Stimulated activated CD4-positive, alpha-beta T cell treated with anti-CD3 and anti-CD28 coated beads, Interleukin-12 subunit alpha, Interleukin-12 subunit beta, amount 100 ng/mL, for 4 hours (primary cell): ENCODE data around the gene MMEL1.
A peak's percentile ranks its signal among the peaks of the same experiment; 100 is the strongest.

ENCODE experiments used
- DNase-seq: peaks from one replicate; pipeline ENCODE4 v3.0.0-alpha.2; 2020

Gene MMEL1

DNA sequence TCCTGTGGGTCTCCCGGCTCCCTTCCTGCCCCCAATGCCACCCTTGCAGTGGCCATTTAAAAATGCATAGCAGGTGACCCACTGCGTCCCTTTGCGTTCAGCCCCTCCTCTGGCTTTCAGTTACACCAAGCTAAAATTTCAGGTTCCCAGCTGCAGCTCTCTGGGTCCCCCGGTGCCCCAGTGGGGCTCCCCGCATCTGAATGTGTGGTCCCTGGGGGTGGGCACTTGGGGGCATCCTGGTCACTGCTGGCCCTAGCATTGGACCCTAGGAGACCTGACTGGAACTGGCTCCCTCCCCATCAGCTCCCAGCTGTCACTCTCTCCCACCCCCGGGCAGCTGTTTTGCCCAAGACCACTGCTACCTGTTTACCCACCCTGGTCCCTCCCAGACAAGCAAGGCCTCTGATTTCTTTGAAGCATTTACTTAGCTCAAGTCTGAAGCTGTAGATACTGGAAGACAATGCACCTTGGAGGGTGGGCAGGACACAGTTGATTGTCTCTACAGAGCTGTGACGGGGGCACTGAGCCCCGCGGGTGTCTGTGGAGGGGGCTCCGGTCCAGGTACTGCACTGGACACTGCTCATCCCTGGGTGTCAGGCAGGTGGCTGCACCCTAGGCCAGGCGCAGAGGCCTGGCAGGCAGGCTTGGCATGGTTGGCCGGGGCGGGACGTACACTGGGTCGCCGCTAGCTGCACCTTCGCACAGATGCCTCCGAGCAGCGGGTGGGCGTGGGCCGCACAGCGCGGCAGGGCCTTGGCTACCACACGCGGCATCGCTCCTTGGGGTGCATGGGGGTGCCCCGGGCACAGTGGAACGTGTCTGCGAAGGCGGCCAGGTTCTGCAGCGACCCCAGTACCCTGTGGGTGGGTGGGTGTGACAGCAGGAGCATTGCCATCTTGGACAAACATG lies 42.3 kb downstream of the MMEL1 start:
- DNase-seq = no peak

DNA sequence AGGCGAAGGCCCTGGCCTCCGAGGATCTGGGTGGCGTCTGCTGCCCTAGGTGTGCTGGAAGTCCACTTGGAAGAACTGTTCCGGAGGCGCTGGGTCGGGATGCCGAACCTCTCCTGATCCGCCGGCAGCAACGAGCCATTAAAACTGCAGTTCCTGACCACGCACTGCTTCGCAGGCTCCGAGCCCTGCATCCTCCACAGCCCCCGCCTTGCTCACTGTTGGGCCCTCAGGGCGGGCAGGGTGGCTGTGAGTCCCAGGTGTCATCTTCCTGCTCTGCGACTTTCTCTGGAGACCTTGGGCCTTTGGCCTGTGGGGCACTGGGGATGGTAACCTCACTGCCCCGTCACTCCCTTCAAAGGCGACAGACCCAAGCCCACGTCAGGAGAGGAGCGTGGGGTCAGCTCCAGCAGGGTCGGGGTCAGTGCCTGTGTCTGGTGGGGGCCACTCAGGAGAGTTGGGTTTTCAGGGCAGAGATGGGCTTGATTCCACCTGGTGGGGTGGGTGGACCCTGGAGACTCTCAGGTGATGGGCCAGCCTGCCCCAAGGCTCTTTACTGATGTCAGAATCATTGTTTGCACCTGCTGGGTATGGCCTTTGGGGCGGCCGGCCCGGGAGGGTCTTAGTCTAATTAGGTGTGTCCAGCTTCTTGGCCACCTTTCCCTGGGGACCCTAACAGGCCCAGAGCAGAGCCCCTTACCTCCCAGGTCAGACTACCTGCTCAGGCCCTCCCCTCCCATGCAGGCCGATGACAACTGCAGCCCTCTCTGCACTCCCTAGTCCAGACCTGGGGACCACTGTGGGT lies 43.2 kb downstream of the MMEL1 start:
- DNase-seq = no peak

DNA sequence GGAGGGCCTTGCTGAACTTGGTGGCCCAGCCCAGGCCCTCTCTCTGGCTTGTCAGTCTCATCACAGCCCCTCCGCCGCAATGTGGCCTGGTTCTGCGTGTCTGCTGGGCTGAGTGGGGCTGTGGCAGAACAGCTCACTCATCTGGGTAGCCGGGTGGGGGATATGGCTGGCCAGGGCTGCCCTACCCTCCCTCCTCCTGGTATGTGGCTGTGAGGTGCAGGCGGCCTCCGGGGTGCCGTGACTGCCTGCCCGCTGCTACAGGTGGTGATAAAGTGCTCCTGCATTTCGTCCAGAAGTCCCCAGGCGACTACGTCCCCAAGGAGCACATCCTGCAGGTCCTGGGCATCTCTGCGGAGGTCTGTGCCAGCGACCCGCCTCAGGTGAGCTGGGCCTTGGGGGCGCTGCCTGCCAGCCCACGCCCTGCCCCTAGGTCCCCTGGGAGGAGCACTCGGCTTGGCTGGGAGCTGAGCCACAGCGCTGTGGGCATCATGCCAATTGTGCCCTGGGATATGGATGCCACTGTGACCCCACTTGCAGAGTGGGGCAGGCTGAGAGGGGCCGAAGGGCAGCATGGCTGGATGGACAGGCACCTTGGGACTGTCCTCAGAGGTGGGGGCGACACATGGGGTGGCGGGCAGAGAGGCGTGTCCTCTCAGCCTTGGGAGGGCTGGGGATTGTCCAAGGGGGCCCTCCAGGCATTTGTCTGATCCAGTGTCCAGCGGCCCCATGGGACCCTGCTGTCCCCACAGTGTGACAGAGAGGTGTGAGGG lies 44.0 kb downstream of the MMEL1 start:
- no peak for DNase-seq

DNA sequence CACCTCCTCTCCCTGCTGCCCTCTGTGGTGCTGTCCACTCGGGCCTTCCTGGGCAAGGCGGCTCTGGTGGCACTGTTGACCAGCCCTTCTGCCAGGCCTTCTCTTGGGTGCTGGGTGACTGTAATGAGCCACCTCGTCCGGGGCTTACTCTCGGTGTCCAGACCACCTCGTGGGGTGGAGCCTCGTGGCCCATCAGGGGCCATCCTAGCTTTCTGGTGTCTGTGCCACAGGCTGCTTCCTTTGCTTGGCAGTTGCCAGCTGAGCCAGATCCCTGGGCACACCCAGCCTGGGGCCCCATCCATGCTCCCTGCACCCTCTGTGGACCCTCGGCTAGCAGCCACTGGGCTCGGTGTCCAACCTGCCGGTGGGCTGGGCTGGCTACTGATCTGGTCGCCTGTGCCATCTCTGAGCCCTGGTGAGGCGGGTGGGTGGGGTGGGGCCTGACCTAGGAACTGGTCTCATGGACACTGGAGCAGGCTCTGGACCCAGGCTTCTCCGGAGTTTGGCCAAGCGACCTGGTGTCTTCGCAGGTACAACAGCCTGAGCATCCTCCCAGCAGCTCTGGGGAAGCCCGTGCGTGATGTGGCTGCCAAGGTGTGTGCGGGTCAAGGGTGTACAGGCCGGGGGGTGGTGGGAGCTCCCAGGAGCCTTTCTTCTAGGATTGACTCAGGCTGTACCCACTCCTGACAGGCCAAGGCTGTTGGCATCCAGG lies 44.8 kb downstream of the MMEL1 start:
- DNase-seq = no peak

DNA sequence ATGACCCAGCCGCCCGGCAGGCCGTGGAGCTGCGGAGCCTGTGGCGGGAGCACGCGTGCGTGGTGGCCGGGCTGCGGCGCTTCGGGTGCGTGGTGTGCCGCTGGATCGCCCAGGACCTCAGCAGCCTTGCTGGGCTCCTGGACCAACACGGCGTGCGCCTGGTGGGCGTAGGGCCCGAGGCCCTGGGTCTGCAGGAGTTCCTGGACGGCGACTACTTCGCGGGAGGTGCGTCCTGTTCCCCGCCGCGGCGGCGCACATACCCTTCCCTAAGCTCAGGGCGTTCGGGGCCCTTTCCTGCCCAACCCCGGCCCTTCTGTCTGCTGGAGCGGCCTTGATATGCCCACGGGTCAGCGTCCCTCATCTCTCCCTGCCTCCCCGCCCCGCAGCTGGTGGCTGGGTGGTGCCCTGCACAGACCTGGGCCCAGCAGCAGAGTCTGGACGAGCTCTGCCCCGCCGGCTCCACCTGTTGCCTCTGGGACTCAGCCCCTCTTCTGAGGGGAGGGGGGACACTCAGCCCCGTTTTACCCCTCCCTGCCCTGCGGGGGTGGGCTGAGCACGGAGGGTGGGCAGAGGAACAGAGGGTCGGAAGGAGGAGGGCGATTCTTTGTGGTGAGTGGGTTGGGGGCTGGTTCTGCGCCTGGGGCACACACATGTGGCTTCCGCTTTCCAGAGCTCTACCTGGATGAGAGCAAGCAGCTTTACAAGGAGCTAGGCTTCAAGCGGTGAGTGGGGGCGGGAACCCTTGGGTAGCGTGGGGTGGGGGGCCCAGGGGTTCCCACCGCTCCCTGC lies 45.6 kb downstream of the MMEL1 start:
- no peak for DNase-seq

DNA sequence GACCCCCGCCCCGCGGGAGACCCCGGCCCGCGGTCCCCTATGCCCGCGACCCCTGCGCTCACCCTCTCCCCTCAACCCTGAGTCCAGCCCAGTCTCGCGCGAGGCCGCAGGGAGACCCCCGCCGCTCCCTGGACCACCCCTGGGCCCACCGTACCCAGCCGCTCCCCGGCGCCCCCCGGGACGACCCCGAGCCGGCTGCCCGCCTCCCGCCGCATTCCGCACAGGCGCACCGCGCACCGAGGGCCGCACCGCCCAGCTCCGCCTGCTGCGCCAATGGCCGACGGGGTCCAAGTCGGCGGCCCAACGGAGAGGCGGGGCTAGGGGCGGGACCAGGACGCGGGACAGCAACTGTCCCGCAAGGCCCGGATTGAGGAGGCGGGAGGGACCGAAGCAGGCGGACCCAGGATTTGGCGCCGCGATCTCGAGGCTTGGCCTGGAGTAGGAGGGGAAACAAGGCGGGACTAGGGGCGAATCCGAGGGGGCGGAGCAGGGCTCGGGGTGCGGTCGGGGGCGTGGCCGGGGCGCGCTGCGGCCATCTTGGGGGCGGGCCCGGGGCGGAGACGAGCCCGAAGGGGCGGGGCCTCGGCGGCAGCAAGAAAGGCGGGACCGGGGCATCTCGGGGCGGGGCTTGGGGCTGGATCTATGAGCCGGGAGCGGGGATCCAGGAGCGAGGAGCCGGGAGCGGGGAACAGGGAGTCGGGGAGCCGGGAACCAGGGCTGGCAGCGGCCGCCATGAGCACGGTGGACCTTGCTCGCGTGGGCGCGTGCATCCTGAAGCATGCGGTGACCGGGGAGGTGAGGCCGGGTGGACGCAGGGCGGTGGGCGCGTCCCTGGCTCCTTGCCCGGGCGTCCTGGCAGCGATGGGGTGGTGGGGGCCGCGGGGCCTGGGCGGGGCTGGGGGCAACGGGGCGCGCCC lies 46.4 kb downstream of the MMEL1 start, which contains the start of gene PRXL2B:
TSS of gene PRXL2B (plus strand) at position 624 of the 917 bp plus-strand sequence. CDS start at position 733, 109 bp downstream.
- peak; percentile 99 for DNase-seq

DNA sequence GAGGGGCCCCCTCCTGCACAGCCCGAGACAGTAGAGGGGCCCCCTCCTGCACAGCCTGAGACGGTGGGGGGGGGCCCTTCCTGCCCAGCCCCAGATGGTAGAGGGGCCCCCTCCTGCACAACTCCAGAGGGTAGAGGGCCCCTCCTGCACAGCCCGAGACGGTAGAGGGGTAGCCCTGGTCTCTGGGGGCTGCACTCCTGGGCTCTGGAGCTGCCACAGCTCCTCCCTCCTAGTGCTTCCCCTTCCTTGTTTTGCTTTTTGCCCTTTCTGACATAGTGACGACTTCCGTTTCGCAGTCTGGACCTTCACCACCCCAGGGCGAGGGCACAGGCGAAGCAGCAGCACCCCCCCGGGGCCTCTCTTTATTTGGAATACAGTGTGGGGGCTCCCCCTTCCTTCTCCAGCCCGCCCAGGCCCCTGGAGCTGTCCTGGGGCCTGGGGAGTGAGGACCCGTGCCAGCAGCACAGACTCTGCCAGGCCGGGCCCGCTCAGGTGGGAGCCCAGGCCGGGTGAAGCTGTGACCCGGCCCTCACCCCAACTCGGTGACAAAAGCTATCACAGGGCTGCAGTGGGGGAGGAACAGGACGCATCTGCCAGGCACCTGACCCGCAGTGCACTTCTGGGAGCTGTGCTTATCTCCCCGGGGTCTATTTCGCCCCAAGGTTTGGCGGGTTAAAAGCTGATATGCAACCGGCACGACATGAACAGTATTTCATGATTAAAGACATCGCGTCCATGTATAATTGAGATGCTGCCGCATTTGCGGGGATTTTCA lies 47.3 kb downstream of the MMEL1 start:
- peak; percentile 56 for DNase-seq

DNA sequence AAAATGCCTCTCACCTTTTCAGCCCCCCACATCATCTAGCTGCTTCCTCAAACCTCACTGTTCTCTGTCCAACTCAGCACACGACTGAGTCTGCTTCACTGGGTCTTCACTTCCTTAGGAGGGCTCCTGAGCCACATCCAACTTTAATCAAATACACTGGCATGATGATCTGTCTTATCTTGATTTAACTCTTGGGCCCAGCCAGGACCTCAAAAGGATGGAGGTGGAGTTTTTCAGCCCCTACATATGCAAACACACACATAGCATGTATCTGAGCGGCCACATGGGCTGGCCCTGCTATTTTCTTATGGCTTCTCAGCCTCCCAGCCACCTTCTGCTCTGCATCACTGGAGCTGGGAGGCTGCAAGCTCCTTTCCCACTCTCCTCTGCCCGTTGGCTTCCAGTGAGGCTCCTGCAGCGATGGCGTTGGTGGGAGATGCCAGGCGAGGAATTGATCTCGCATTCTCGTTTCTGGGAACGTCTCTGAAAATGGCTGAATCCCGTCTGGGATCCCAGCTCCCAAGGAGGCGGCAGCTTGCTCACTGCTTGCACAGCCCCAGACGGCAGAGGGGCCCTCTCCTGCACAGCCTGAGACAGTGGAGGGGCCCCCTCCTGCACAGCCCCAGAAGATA lies 48.0 kb downstream of the MMEL1 start:
- no peak for DNase-seq

DNA sequence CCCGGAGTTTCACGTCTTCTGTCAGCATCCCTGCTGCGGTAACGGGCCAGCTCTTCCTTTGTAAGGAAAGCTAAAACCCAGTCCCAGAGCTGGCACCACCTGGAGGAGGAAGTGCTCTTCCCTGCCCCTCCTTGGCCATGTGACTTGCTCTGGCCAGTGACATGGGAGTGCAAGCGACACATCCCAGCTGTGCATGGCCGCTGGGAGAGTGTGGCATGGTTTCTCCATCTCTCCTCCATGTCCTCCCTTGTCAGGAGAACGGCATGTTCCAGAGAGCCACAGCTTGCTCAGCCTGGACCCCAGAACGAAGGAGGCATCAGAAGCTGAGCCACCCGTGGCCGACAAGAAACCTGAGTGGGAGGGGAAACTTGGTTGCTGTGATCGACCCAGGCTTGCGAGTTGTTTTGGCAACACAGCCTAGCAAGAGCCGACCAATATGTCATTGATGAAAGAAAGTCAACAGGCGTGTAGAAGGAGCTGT lies 48.9 kb downstream of the MMEL1 start:
- DNase-seq = no peak

DNA sequence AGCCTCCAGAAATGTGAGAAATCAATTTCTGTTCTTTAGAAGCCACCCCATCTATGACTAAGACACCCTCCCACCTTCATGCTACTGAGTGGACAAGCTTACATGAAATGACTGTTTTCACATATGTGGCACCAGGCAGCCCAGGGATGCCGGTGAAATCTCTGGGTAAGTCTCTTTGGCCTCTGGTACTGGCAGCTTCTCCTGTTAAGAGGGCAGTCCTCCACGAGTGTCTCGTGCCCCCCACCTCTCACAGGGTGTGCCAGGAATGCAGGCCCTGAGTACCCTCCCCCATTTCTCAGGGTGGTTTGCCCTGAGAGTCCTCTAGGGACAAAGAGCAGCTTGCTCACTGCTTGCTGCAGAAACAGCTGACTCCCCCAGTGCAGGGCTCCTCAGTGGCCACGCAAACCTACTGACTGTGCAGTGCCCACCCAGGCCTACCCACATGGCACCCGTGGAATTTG lies 49.5 kb downstream of the MMEL1 start:
- DNase-seq = no peak

DNA sequence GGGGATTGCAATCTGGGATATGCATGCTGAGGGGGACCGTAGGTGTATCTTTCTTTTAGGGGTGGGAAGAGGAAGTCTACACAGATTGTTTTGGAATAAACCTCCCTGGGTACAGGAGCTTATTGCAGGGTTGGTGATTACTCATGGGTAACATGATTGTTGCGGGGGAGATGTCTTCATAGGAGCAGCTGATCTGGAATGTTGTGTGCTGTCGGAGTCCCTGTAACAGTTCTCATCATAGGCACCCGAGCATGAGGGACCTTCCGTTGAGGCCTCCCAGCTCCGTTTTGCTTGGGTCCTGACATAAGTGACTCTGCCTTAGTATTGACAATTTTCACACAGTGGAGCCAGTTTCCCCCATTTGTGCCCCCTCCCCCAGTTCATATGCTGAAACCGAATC lies 50.4 kb downstream of the MMEL1 start:
- DNase-seq = no peak

DNA sequence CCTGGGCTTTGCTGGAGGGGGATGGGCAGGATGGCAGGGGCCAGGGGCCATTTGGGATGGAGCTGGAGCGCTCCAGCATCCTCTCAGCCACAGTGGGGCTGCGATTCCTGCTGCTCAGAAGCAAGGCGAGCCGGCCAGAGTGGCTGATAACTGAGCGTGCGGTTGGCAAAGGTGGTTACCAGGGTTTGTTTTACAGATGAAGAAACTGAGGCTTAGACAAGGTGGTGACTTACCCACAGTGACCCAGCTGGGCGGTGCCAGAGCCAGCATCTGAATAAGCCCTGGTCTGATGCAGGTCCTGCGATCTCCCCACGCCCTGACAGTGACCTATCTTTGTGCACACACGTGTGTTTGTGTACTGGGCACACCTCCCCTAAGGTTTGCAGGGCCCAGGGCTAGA lies 52.1 kb downstream of the MMEL1 start:
- DNase-seq = no peak

DNA sequence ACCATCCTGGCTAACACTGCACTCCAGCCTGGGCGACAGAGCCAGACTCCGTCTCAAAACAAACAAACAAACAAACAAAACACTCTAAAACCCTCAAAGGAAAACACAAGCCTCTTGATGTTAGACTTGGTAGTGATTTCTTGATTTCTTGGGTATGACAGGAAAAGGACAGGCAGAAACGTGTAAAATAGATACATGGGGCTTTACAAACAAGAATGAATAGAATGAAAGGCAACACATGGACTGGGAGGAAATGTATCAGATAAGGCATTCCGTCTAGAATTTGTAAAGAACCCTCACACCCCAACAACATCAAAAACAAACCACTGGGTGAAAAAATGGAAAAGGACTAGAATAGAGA lies 54.1 kb downstream of the MMEL1 start:
- no peak for DNase-seq

DNA sequence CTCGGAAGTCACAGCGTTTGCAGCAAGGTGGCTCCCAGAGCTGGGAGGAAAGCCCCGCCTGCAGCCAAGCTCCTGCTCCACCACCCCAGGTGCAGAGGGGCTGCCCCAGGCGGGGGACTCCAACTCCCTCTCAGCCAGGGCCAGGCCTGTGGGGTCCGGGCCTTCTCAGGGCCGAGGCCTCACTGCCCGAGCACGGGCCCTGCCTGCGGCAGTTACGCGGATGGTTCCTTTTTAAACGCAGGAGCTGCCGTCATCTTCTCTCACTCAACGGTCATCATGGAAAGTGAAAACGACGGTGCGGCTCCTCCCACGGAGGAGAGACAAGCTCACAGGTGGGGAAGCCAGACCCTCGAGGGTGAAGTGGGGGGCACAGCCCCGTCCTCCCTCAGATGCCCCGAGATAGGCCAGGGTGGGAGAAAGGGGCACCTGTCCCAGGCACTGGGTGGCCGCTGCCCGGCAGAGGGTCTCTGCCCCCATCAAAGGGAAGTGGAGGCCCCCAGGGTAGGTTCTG lies 55.2 kb downstream of the MMEL1 start:
- DNase-seq = peak; percentile 36

DNA sequence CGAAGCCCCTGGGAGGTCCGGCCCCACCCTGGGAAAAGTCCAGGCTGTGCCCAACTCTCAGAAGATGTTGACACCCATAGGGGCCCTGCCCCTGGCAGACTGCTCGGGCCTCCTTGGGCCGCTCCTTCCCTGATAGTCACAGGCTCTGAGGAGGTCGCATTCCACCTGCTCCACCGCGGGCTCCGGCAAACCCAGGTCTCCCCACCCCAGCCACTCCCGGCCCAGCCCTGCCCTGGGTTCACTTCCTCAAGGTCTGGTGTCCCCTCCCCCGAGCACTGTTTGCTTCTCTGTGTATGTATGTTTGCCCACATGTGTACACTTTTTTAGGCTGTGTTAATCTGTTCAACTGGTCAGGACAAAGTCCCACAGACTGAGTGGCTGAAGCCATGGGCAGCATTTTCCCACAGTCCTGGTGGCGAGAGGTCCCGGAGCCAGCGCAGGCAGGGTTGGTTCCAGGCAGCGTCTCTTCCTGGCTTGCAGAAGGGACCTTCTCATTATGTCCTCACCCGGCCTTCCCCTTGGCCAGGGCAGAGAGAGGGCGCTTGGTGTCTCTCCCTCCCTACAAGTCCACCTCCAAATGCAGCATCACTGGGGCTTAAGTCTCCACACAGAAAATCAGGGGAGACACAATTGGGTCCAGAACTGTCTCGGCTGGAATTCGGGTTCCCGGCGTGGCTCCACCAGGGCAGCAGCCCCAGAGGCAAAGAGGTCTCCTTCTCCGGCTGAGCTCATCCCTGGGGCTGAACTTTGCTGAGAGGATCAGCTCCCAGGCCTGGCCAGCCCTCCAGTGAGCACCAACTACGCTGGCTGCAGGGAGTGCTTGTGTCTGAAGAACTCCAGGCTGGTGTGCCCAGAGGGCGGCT lies 56.8 kb downstream of the MMEL1 start:
- no peak for DNase-seq

DNA sequence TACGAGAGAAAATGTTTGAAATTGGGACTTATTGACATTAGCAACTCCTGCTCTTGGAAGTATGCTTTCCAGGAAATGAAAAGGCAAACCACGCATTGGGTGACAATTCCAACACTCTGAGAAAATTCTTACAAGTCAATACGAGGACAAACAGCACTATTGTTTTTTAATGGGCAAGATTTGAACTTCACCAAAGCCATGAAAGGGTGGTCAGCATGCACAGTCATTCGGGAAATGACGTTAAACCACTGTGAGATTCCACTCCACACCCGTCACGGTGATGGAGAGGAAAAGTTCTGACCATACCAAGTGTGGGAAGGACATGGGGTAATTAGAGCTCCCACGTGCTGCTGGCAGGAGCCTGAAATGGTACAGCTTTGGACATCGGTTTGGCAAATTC lies 58.5 kb downstream of the MMEL1 start:
- DNase-seq = no peak

DNA sequence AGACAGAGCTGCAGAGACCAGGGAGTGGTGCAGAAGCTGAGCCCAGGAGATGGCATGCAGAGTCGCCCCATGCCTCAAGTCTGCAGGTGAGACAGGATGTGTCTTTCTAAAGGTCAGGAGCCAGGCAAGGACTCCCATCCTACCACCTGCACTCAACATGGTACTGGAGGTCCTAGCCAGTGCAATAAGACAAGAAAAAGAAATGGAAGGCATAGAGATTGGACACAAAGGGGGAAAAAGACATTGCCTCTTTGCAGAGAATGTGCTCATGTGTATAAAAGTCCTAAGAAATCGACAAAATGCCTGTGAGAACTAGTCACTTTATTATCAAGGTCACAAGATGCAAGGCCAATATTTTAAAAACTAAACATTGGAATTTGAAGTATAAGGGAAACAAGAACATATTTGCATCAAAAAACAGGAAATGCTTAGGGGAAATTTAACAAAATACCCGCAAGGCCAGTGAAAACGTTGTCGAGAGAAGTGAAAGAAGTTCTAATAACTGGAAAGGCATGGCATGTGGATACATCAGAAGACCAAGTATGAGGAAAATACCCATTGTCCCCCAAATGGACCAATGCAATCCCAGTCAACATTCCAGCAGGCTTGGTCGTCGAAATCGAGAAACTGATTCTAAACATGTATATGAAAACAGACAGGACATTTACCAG lies 59.4 kb downstream of the MMEL1 start:
- no peak for DNase-seq
